NCI-H2081 treated with DMSO at 0.1 percent for 48 hours (cell line): ENCODE measurements around the gene PPP3CA.
"Not testable (repeated sequence)": the region's sequence is repeated elsewhere in the genome, so short reads cannot be mapped to it uniquely, and the experiment has no call there.

ENCODE experiments used
- DNase-seq: peaks from one replicate; lab custom pipeline; 2025; lab: John Stamatoyannopoulos, UW

Gene PPP3CA

GRCh38 chr4:101254776-101255175 is 92.5 kb downstream of the PPP3CA start:
- DNase-seq: no peak

GRCh38 chr4:101253121-101253520 is 94.2 kb downstream of the PPP3CA start:
- DNase-seq: no peak

GRCh38 chr4:101252721-101253120 is 94.6 kb downstream of the PPP3CA start:
- DNase-seq: no peak

GRCh38 chr4:101251261-101251660 is 96.1 kb downstream of the PPP3CA start:
- no peak for DNase-seq

GRCh38 chr4:101244349-101244748 is 103.0 kb downstream of the PPP3CA start:
- DNase-seq: peak; percentile 15

GRCh38 chr4:101242441-101242840 is 104.9 kb downstream of the PPP3CA start:
- DNase-seq: no peak

GRCh38 chr4:101240099-101240498 is 107.2 kb downstream of the PPP3CA start:
- no peak for DNase-seq

- no peak for DNase-seq
Measured at GRCh38 chr4:101239665-101240064, 107.7 kb downstream of the PPP3CA start.

- no peak for DNase-seq
Measured at GRCh38 chr4:101238706-101239105, 108.6 kb downstream of the PPP3CA start.

GRCh38 chr4:101237773-101238172 is 109.6 kb downstream of the PPP3CA start:
- no peak for DNase-seq

GRCh38 chr4:101236097-101236496 is 111.2 kb downstream of the PPP3CA start:
- no peak for DNase-seq

- not testable (repeated sequence) for DNase-seq
Measured at GRCh38 chr4:101234141-101234540, 113.2 kb downstream of the PPP3CA start.

- no peak for DNase-seq
Measured at GRCh38 chr4:101232074-101232776, 115.1 kb downstream of the PPP3CA start.

GRCh38 chr4:101230801-101231426 is 116.4 kb downstream of the PPP3CA start:
- no peak for DNase-seq

GRCh38 chr4:101229116-101229515 is 118.2 kb downstream of the PPP3CA start:
- DNase-seq: no peak

- no peak for DNase-seq
Measured at GRCh38 chr4:101227715-101228114, 119.6 kb downstream of the PPP3CA start.

- DNase-seq: no peak
Measured at GRCh38 chr4:101224358-101225218, 122.7 kb downstream of the PPP3CA start.

GRCh38 chr4:101222156-101222845 is 125.0 kb downstream of the PPP3CA start:
- no peak for DNase-seq

GRCh38 chr4:101221294-101221693 is 126.0 kb downstream of the PPP3CA start:
- DNase-seq: no peak

GRCh38 chr4:101218894-101219293 is 128.4 kb downstream of the PPP3CA start:
- no peak for DNase-seq

GRCh38 chr4:101218346-101218745 is 129.0 kb downstream of the PPP3CA start:
- no peak for DNase-seq

GRCh38 chr4:101217353-101218031 is 129.8 kb downstream of the PPP3CA start:
- no peak for DNase-seq
